GM19351 (cell line): ENCODE results near the gene MVB12B.

Source experiments
- ATAC-seq: cut with Tn5 transposase; IDR thresholded peaks from one replicate; pipeline ENCODE4 v1.9.1; 2021; ENCODE audit warnings: mild to moderate bottlenecking, moderate library complexity; ENCODE audit not compliant: unreplicated experiment

The MVB12B gene

DNA sequence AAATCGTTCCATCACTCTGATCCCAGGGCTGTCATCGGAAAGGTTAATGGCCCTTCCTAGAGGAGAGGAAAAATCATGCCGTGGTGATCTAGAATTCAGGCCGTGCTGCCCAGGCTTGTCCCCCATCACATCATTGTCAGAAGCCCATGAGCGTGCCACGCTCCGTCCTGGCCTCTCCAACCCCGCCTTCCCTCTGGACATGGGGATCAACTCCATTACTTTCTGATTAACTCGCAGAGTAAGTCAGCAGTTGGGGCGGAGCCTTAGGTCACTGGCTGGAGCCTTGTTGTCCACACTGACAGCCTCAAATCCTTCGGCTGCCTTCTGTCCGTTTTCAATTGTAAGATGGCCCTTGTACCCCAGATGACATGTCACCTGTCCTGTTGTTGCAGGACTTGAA is 75.0 kb downstream of the MVB12B start:
- ATAC-seq: no peak

DNA sequence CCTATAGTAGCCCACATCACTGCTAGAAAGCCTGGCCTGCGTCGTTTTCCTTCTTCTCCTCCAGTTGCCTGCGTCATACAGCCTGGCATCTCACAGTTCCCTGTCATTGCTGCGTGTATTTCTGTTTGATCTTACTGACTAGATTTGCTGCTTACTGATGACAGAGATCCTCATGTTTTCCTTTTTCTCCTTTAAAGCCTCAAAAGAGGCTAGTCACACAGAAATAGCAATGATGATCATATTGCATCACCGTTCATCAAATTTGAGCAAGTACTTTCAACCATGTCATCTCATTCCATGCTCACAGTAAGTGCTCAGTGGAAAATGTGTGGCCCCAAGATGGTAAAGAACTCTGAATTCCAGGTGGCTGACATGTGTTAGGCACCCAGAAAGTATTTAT is 76.8 kb downstream of the MVB12B start:
- ATAC-seq: no peak

DNA sequence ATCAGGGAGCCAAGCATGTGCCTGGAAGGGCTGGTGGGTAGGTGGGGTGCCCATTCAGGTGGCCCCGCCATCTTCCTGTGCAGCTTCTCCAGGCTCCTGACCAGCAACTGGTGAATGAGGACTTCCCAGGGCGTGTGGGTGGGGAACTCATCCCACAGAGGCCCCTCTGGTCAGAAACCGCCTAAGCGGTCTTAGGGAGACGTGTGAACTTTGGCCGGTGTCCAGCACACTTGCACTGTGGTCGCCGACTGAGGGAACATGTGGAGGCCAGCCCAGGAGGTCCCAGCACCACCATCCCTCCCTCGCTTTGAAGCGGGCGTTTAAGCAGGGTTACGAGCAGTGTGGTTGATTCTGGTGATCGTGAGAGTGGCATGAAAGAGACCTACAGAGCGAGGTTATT is 77.8 kb downstream of the MVB12B start:
- no peak for ATAC-seq

DNA sequence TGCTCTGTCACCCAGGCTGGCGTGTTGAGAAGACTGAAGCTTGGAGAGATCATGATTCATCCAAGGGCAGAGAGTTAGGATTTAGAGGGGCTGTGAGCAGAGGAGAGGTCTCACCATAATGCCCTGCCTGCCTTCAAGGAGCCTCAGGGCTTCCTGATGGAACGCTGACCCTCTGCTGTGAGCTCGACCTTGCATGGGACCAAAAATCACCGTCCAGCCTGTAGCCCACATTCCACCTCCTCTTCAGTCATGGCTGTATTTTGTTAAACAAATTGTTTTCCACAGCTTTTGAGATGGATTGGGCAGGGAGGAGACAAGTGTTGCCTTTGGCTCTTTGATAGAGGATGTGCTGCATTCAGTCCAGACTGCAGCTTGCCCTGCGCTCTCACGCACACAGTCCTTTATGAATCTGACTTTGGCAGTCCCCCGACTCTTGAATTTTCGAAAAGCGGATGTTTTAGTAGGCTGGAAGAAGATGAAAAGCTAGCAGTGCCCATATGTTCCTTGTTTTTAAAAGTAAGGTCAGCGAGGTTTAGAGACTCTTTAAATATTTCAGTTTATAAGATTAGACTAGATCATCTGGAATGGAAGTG is 79.5 kb downstream of the MVB12B start:
- no peak for ATAC-seq

DNA sequence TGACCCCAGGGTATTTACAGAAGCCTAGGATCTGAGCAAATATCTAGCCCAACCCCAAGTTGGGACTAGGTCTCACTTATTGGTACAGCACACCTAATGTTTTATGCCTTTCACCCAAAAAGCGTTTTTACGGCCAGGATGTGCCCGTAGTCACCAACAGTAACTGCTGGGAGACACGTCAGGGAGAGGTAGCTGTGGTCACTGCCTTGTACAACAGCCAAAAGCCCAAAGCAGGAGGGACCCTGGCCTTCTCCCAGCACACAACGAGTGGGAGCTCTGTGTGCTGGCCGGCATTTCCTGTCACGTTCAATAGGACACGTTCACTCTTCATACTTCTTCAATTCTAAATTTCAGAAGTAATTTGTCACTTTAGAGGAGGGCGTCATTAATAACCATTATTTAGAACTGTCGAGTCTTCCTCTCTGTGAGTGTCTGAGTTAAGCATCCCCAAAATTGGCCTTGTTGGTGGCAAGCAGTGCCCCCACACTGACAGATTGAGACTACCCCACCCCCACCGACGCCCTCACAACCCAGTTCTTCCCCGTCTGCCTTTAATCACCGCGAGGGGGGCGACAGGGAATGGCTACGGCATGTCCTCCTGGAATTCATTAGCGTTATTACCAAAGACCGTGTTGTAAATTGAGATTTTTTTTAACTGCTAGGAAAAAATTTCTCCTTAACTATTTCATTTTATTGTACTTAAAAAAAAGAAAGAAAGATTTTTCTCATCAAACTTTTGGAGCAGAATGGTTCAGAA is 80.7 kb downstream of the MVB12B start:
- ATAC-seq: no peak

DNA sequence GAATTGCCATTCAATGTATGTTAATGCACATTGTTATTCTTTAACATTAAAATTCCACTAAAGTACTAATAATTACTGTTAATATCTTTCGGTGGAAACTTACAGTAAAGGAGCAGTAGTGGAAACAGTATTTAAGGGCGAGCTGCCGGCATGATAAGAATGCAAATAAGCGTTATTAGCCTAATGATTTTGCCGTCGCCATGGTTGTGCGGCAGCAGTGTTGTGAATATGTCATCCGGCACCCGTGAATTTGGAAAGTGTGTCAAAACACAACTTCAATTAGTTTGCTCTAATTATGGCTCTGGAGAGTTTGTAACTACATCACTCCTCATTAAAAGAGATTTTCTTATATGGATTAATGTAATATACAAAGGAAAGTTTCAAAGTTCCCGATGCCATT is 81.4 kb downstream of the MVB12B start:
- no peak for ATAC-seq

DNA sequence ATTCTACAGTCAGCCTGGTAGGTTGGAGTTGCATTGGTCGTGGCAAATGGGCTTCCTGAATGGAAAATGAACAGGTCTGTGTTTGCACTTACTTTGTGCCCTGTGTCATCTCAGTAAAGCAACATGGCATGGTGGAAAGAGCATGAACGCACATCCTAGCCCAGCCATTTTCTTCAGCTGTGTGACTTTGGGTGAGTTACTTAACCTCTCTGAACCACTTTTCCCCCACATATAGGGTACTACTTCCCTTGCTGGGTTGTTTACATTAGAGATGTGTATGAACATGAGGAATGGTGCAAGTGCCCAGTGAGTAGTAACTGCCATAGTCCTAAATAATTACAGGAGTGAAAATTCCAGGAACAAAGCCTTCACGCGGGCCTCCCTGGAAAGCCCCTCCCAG is 83.6 kb downstream of the MVB12B start:
- ATAC-seq: no peak

DNA sequence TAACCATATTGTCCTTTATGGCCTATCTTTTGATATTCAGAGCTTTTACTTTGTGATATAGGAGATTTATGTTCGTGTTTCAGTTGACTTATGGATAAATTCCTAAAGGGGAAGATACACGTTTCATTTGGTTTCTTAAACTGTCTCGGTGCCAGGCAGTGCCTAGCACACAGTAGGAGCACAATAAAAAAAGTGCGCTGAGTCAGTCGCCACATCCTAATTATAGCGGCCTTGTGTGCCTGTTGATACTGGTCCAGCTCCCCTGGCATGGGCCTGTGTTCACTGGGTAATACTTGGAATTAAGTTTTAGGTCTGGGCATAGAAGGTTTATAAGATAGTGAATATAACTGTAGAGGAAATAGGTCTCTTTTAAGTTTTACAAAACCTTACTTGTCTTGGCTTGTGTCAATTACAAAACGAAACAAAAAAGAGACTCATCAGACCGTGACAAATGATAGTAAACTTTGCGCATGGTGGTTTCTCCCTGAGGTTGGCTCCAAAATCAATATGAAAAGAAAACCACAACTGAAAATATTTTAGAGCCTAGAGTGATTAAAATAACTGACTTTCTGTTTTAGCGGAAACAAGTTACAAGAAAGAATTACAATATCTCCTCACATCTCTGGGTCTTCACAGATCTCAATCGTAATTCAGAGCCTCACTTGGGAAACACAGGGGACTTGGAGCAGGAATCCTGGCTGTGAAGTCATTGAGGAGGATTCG is 84.8 kb downstream of the MVB12B start:
- ATAC-seq: peak; percentile 72

DNA sequence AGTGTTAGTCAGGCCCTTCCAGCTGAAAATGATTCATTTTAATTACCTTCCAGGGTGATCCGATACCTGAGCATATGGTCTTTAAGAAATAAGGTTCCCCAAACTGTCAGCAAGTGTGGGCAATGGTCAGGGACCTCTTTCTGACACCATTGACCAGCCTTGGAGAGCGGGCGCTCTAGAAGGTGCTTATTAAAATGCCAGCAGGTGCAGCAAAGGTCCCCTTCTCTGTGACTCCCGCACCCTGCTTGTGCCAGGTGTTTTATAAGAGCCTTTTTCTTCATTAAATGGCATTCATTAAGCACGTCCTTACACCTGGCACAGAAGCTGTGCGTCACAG is 85.3 kb downstream of the MVB12B start:
- no peak for ATAC-seq

DNA sequence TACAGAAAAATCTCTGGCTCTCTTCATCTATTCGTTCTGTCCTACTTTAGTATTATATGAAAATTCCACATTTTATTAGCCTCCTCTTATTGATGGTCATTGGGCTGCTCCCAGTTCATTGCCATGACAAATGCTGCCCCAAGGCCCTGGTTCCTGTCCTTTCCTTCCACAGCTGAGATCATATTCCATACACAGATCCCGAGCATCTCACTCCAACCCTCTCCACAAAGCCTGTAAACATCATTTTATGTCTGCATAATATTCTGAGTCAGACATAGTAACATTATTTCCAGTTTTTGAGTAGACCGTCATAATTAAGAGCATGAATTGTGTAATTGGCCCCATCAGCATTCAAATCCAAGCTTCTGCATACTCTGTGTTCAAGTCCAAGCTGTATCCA is 86.3 kb downstream of the MVB12B start:
- ATAC-seq: no peak

DNA sequence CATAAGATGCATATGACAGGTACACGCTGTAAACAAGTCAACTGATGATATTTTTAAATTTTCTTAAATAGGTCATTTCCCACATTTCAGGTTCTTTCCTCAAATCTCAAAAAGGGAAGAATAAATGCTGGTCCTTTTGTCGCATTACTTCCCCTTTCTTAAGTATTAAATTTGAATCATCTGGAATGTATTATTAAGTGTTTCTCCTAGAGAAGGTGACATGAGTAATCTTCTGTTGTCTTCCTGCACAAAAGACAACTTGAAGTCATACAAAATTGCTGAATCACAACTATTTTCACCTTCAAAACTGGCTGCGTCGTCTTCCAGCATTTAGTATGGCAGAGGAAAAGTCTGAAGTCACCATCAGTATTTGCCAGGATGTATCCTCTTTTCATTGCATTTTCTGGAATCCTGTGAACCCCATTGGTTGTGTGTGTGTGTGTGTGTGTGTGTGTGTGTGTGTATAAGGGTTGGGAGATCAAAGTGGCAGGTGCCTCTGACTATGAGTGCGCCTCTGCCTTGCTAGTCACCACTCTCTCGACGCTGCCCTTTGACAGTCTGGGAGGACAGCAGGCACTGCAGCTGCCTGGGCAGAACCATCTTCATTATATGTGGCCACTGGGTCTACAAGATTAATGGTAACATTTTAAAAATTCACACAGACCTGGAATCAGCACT is 86.9 kb downstream of the MVB12B start:
- ATAC-seq: no peak

DNA sequence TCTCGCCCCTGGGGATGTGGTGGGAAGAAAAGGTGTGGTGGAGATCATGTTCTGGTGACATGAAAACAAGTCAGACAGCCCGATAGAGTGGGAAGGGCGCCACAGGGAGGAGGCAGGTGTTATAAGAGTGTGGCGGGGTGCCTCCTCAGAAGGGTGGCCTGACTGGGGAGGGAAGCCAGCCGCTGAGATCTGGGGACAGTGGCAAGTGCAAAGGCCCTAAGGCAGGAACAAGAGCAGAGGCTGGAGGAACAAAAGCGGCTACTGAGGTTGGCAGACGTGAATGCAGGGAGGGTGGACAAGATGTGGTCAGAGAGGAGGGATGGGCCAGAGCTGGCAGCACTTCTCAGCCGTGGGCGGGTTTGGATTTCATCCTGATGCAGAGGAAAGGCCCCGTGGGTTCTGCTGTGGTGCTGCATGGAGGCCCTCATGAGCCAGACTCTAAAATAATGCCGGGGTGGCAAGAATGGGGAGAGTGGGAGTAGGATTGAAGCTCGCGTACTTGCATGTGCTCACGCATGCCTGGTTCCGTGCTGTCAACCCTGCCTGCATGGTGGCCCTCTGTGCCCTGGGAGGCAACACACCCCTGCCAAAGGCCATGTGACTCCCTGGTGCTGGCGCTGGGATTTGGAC is 89.2 kb downstream of the MVB12B start:
- ATAC-seq: no peak

DNA sequence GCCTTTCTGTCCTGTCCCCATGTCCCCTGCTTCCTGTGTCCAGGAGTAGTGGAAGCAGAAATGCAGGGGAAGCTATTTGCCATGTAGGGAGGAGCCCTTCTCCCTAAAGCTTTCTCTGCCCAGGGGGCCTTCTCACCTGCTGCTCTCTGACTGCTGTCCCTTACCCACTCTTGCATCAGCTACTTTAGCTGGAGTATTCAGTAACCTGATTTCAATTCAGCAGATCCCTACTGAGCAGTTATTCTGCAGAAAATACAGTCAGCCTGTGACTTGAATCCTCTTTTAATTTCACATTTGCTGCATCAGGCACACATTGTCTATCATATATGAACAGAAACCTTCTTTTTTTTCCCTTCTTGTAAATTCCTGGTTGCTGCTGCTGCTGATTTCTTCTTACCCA is 90.4 kb downstream of the MVB12B start:
- ATAC-seq: no peak

DNA sequence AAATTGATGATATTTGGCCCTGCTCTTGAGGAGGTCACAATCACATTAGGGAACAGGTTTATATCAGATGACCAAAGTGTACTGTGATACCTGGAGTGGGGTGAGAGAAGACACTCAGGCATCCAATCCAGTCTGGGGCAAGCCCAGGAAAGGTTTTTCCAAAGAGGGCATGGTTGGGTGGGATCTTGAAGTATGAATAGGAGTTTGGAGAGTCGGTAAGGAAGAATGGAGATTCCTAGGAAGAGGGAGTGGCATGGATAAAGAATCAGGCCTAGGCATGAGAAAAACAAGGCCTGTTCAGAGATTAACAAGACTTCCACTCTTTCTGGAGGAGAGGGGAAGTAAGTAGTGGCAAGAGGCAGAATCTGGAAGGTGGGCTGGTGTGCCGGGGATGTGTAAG is 91.1 kb downstream of the MVB12B start:
- ATAC-seq: no peak

DNA sequence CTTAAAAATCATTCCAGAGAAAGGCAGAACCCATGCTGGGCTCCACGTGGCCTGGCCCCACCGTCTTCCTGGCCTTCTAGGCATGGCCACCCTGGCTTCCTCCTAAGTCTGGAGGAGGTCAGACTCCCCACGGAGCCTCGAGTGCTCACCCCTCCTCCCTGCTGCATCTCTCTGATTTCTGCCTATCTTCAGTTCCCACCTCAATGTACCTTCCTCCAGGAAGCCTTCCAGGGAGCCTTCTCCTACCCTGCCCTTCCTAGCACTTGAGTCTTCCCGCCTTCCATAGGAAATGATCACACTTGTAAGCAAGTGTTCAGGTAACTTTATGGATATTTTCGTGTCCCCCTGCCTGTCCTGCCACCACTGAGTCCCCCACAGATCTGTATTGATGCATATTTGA is 92.0 kb downstream of the MVB12B start:
- ATAC-seq: no peak

DNA sequence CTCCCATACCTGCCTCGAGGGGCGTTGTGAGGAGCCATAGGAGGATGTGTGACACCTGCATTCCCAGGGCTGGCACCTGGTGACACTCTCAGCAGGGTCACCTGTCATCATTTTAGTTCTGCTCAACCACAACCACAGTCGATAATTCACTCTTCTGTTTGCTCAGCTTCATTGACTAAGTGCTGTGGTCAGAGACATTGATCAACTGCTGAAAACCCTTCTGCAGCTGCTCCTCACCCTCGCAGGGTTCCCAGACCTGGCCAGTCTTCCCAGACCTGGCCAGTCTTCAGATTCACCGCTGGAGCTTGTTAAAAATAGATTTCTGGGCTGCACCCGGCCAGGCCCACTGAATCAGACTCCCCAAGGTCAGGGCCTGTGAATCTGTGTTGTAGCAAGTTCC is 92.8 kb downstream of the MVB12B start:
- no peak for ATAC-seq

DNA sequence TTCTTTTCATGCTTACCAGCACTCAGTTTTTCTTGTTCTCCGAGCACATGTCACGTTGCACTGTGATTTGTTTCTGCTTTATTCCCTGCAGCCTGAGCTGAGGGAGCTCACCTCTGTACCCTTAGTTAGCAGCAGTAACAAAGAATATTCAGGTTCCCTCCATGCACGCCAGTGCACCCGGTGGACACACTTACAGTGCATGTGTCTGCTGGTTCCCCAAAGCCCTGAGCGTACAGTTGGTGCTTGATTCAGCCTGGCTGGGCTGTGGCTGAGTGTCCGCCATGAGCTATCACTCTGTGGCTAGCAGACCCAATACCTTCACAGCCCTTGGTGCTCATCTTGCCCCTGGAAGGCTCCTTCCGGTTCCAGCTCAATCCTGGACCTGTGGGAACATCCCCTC is 93.5 kb downstream of the MVB12B start:
- ATAC-seq: no peak

DNA sequence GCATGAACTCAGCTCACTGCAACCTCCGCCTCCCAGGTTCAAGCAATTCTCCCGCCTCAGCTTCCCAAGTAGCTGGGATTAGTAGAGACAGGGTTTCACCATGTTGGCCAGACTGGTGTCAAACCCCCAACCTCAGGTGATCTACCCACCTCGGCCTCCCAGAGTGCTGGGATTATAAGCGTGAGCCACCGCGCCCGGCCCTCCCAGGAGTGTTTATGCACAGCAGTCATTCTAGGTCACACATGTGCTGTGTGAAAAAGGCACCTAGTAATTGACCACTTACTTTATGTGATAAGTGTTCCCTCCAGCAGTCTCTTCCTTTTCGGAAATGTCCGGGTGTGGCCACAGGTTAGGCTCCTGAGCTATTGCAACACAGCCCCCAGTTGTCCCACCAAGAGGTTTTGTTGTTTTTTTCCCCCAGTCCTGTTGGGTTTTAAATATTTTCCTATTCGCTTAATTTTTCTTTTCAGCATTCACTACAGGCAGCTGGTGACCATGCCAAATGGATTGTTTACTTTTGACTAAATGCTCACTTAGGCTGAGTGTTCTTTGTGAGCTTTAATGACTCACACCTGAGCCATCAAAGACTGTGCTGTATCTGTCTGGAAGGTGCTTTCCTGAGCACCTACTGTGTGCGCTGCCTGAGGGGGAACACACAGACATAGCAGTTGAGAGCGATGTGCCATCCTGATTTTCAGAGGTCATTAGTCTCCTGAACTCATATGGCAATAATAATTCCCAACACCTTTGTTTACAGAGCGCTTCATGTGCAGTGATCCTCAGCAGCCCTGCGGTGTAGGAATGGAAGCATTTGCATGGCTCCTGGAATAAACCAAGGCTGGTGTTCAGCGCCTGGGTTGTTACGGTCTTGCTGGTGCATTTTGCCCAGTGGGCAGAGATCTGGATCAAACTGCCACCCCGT is 94.3 kb downstream of the MVB12B start:
- no peak for ATAC-seq

DNA sequence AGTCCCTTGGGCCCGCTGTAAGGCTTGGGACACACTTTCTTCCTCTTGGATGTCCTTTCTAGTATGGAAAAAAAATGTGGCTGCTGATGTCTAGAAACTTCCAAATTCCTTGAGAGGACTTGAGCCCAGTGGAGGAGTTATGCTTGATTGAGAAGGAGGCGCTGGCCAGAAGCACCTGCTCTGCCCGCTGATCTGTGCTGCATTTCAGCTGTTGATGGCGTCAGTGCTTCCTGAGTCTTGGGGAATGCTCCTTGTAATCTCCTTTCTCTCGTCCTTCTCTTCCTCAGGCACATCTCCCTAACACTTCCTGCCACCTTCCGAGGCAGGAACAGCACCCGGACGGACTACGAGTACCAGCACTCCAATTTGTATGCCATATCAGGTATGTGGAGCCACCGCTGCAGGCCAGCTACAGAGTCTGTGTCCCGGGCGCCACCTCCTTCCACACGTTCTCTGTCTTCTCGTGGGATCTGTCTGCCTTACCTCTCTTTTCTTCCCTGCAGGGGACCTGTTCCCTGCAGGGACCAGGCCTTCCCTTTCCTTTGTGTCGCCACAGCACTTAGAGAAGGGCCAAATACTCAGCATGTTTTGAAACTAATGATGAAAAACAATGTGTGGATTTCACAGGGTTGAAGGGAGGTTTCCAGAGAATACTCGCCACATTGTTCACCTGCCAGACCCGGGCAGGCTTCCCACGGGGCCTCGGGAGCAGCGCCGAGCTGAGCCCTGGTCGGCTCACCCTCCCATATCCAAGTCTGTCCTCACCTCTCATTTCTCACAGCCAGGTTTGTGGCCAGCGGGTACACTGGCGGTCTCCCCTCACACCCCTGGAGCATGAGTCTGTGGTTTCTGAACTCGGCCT is 95.2 kb downstream of the MVB12B start:
- no peak for ATAC-seq
